ENCODE data around the gene ADAMTS1. TPM values are rescaled to one million over a fixed set of nuclear protein-coding genes. Genes with fewer than 3 reads are reported as not detected.

ADAMTS1 gene
- total RNA-seq, 1 donor from 2014 or later = not detected

DNA sequence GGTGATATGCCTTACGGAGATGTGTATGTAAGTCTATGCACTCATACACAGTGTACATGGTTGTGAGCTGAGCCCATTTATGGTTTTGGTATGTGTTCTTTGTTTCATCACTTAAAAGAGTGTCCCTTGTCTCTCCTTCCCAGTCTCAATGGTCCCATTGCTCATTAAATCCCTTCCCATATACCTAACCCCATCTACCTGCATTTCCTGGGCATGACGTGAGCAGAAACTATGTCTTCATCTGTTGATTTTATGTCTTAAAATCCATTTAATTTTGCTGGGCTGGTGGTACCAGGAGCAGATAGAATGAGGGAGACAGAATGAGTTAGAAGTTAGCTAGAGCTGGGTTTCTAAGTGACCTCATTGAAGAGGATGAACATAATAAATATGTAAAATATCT is 44.8 kb downstream of the ADAMTS1 start:
- no peak for DNase-seq
- Mint-ChIP-seq H3K4me1 (no peaks in the 10 kb centered on the region), H3K27ac (no peak overlapping the region), H3K4me3 (no peak overlapping the region), H3K36me3 (ENCODE audit: low read depth) (no peaks in the 10 kb centered on the region), H3K27me3 (no peaks in the 10 kb centered on the region), H3K9me3 (peaks cover 1% of the 10 kb centered on the region)
- CTCF ChIA-PET = no interaction called here
- intact Hi-C loops (cut with micrococcal nuclease) = no loop called here
- TF ChIP-seq, protein P1, sequence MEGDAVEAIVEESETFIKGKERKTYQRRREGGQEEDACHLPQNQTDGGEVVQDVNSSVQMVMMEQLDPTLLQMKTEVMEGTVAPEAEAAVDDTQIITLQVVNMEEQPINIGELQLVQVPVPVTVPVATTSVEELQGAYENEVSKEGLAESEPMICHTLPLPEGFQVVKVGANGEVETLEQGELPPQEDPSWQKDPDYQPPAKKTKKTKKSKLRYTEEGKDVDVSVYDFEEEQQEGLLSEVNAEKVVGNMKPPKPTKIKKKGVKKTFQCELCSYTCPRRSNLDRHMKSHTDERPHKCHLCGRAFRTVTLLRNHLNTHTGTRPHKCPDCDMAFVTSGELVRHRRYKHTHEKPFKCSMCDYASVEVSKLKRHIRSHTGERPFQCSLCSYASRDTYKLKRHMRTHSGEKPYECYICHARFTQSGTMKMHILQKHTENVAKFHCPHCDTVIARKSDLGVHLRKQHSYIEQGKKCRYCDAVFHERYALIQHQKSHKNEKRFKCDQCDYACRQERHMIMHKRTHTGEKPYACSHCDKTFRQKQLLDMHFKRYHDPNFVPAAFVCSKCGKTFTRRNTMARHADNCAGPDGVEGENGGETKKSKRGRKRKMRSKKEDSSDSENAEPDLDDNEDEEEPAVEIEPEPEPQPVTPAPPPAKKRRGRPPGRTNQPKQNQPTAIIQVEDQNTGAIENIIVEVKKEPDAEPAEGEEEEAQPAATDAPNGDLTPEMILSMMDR (IDR thresholded peaks at IDR 0.05) = no peak
- ATAC-seq (ENCODE audit: low read depth) = no peak
- POLR2A ChIA-PET = no interaction called here

GRCh38 chr21:26800001-26800400 is 45.2 kb downstream of the ADAMTS1 start:
- DNase-seq (no peak), ATAC-seq (ENCODE audit: low read depth) (no peak)
- POLR2A ChIA-PET = no interaction called here
- intact Hi-C loops (cut with micrococcal nuclease) = no loop called here
- CTCF ChIA-PET = no interaction called here
- Mint-ChIP-seq H3K27me3 (no peaks in the 10 kb centered on the region), H3K4me3 (no peak overlapping the region), H3K4me1 (no peaks in the 10 kb centered on the region), H3K9me3 (peaks cover 1% of the 10 kb centered on the region), H3K36me3 (ENCODE audit: low read depth) (no peaks in the 10 kb centered on the region), H3K27ac (no peak overlapping the region)
- TF ChIP-seq, protein P1 (IDR thresholded peaks at IDR 0.05) = no peak

DNA sequence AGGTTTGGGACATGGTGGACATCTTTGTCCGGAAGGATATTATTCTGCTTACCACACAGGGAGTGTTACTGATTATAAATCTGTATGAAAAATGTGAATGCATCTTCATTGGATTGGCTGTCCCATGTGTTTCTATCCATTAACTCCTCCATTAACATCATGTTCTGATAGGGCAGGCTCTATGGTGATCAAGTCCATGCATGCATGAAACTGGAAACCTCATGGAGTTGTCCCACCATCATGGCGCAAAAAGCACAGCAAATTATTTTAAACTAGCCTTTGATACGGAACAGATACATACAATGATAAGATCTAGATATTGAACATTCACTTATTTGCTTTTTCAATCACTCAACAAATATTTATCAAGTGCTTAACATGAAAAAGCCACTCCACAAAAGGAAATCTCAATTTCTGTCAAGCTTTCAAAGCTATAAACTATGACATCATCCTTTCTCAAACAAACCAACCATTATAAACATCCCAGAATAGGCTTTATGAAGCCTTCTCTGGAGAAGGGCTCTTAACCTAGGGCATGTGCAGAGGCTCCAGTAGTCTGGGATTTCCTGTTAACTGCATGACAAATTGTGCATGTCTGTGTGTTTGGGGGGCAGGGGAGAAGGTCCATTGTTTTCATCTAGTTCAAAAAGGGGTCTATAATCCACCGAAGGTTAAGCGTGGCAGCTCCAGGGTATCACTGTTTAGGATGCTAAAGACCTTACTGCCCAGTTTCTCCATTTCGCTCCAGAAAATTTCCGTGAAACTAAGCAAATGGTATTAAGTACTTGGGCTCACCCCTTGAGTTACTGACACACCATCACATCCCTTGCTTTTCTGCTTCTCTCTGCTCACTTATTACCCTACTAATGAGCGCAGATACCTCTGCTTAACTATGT is 46.1 kb downstream of the ADAMTS1 start:
- Mint-ChIP-seq H3K36me3 (ENCODE audit: low read depth) (no peaks in the 10 kb centered on the region), H3K27ac (no peak overlapping the region), H3K4me1 (no peaks in the 10 kb centered on the region), H3K9me3 (peaks cover 1% of the 10 kb centered on the region), H3K4me3 (no peak overlapping the region), H3K27me3 (no peaks in the 10 kb centered on the region)
- intact Hi-C loops (cut with micrococcal nuclease) = no loop called here
- TF ChIP-seq, protein P1 (IDR thresholded peaks at IDR 0.05) = no peak
- CTCF ChIA-PET = no interaction called here
- POLR2A ChIA-PET = no interaction called here
- DNase-seq (no peak), ATAC-seq (ENCODE audit: low read depth) (no peak)

GRCh38 chr21:26797878-26798456 is 47.2 kb downstream of the ADAMTS1 start:
- Mint-ChIP-seq H3K27me3 (no peaks in the 10 kb centered on the region), H3K27ac (no peak overlapping the region), H3K4me3 (no peak overlapping the region), H3K36me3 (ENCODE audit: low read depth) (no peaks in the 10 kb centered on the region), H3K4me1 (no peaks in the 10 kb centered on the region), H3K9me3 (peaks cover 4% of the 10 kb centered on the region)
- DNase-seq (no peak), ATAC-seq (ENCODE audit: low read depth) (no peak)
- ChIA-PET POLR2A (no interaction called here), CTCF (no interaction called here)
- TF ChIP-seq, protein P1 (IDR thresholded peaks at IDR 0.05) = no peak
- intact Hi-C loops (cut with micrococcal nuclease) = no loop called here

GRCh38 chr21:26795866-26796329 is 49.3 kb downstream of the ADAMTS1 start:
- H3K27ac Mint-ChIP-seq = no peak overlapping the region
- H3K27me3 Mint-ChIP-seq = no peaks in the 10 kb centered on the region
- no peaks in the 10 kb centered on the region for H3K4me1 Mint-ChIP-seq
- ATAC-seq (ENCODE audit: low read depth) (no peak), DNase-seq (no peak)
- H3K9me3 Mint-ChIP-seq = peaks cover 4% of the 10 kb centered on the region
- POLR2A ChIA-PET = no interaction called here
- intact Hi-C loops (cut with micrococcal nuclease) = no loop called here
- CTCF ChIA-PET = no interaction called here
- TF ChIP-seq, protein P1 (IDR thresholded peaks at IDR 0.05) = no peak
- no peaks in the 10 kb centered on the region for H3K36me3 Mint-ChIP-seq (ENCODE audit: low read depth)
- no peak overlapping the region for H3K4me3 Mint-ChIP-seq
